K562 (cell line): ENCODE results near the gene NR6A1. TPM values are rescaled to one million over a fixed set of nuclear protein-coding genes. Genes with fewer than 3 reads are reported as not detected.

Experiments
- ATAC-seq: fragments of 200-7000 bp; cut with Tn5 transposase; 3 replicates; pipeline ENCODE4 v1.9.1; 2020; ENCODE audit warnings: moderate library complexity
- BruUV-seq: library from RNA; stranded (reverse); fragments of 400-500 nt; replicated peaks from 2 replicates; lab custom pipeline; 2021; lab: Mats Ljungman, UMichigan
- CTCF ChIA-PET: fragments of 300-600 bp; formaldehyde crosslinking; extraction: SDS; loops from one replicate; lab custom pipeline; 2021; ENCODE audit warnings: low intra/inter-chr PET ratio; lab: Yijun Ruan, JAX
- POLR2A ChIA-PET: fragments of 300-600, 350-650 bp; sonication (Branson Sonifier 250); formaldehyde crosslinking; extraction: SDS; loops from one replicate; lab custom pipeline; 2021; ENCODE audit warnings: antibody characterized with exemption, inconsistent platforms; lab: Yijun Ruan, JAX
- DNase-seq, 4 experiments: peaks; one replicate each; pipeline versions ENCODE4 v3.0.0 to v3.0.0-alpha.2; 2011 to 2018; ENCODE audit warnings: low spot score in 3 of 4, mixed read lengths in 3 of 4; ENCODE audit errors: extremely low read depth in 1 of 4
- FAIRE-seq: peaks from 2 replicates; lab custom pipeline; 2011; peaks lifted over from hg19 to GRCh38; lab: Jason Lieb, UNC
- H2AFZ ChIP-seq: 2 replicates; pipeline ENCODE4 v1.6.0; 2011; ENCODE audit warnings: low read depth, low read length, control low read depth, inconsistent platforms
- H3K27ac ChIP-seq: fragments of 200-600 bp; 3 replicates; pipeline ENCODE4 v1.8.0; 2011; ENCODE audit warnings: low read depth, mild to moderate bottlenecking, control low read depth, inconsistent platforms, low read length, moderate library complexity, mixed read lengths; ENCODE audit errors: extremely low read depth
- H3K27me3 ChIP-seq, 2 experiments: fragments of 300-600 bp in 1 of 2; 2 replicates in 1 of 2; 3 replicates in 1 of 2; pipeline versions ENCODE4 v1.6.0 to v1.8.0; 2011; ENCODE audit warnings: inconsistent platforms in 2 of 2, low read length in 2 of 2, mild to moderate bottlenecking in 1 of 2, mixed read lengths in 1 of 2, moderate library complexity in 1 of 2; ENCODE audit not compliant: control insufficient read depth in 2 of 2, insufficient read depth in 2 of 2
- H3K36me3 ChIP-seq: fragments of 300-600 bp; 3 replicates; pipeline ENCODE4 v1.8.0; 2011; ENCODE audit warnings: mild to moderate bottlenecking, low read length, inconsistent platforms; ENCODE audit not compliant: control insufficient read depth, insufficient read depth
- H3K4me1 ChIP-seq, 2 experiments: fragments of 200-600 bp in 1 of 2; replicated peaks in 1 of 2; 2 replicates in 1 of 2; 3 replicates in 1 of 2; pipeline versions ENCODE4 v1.5.1 to v1.8.0; 2011; ENCODE audit warnings: inconsistent platforms in 2 of 2, low read length in 2 of 2, mild to moderate bottlenecking in 1 of 2, mixed read lengths in 1 of 2, moderate library complexity in 1 of 2; ENCODE audit not compliant: control insufficient read depth in 2 of 2, insufficient read depth in 2 of 2
- H3K4me2 ChIP-seq: 2 replicates; pipeline ENCODE4 v1.6.1; 2011; ENCODE audit warnings: low read length, control low read depth, inconsistent platforms, mixed read lengths; ENCODE audit not compliant: insufficient read depth
- H3K4me3 ChIP-seq: fragments of 200-600 bp; sonication (generic), shearing (Covaris generic); 2 replicates; pipeline ENCODE4 v1.5.1; 2016; ENCODE audit warnings: control low read depth, inconsistent platforms
- H3K79me2 ChIP-seq: fragments of 200-600 bp; 3 replicates; pipeline ENCODE4 v1.8.0; 2011; ENCODE audit warnings: low read length, inconsistent platforms; ENCODE audit not compliant: control insufficient read depth, insufficient read depth
- H3K9ac ChIP-seq, 2 experiments: 2 replicates each; pipeline versions ENCODE4 v1.6.0 to v1.6.1; 2011; ENCODE audit warnings: low read depth in 2 of 2, low read length in 2 of 2, control low read depth in 1 of 2, inconsistent platforms in 1 of 2, mild to moderate bottlenecking in 1 of 2, mixed read lengths in 1 of 2; ENCODE audit not compliant: insufficient read depth in 1 of 2
- H3K9me1 ChIP-seq: one replicate; pipeline ENCODE4 v1.6.0; 2011; ENCODE audit warnings: inconsistent platforms, mild to moderate bottlenecking, low read length, moderate library complexity; ENCODE audit not compliant: control insufficient read depth, insufficient read depth
- H3K9me3 ChIP-seq: replicated peaks from 2 replicates; pipeline ENCODE4 v1.5.1; 2011; ENCODE audit warnings: low read depth, low read length, inconsistent platforms; ENCODE audit not compliant: control insufficient read depth, insufficient read depth
- H4K20me1 ChIP-seq: replicated peaks from 2 replicates; pipeline ENCODE4 v1.6.1; 2011; ENCODE audit warnings: low read length, inconsistent platforms, mixed read lengths; ENCODE audit not compliant: control insufficient read depth, insufficient read depth
- ATF4 ChIP-seq: fragments of 450-650 bp; formaldehyde crosslinking; IDR thresholded peaks from 2 replicates; pipeline ENCODE4 v1.4.0; 2022; ENCODE audit warnings: mild to moderate bottlenecking, moderate library complexity
- C11orf30 ChIP-seq: fragments of 450-650 bp; IDR thresholded peaks from 2 replicates; pipeline ENCODE4 v1.6.1; 2016; ENCODE audit warnings: low read depth, mild to moderate bottlenecking
- CC2D1A ChIP-seq: fragments of 450-650 bp; IDR thresholded peaks from 2 replicates; pipeline ENCODE4 v1.6.1; 2017; ENCODE audit warnings: mild to moderate bottlenecking
- MAFK ChIP-seq: IDR thresholded peaks from 2 replicates; pipeline ENCODE4 v1.6.1; 2011; ENCODE audit warnings: low read length, improper control_type of control experiment
- MYBL2 ChIP-seq, 2 experiments: fragments of 450-650 bp in 1 of 2; sonication (generic) in 1 of 2; formaldehyde crosslinking in 1 of 2; IDR thresholded peaks; 2 replicates each; pipeline versions ENCODE4 v1.6.1 to v1.8.1; 2017 to 2022; ENCODE audit warnings: borderline replicate concordance in 1 of 2, inconsistent platforms in 1 of 2, low read depth in 1 of 2, mild to moderate bottlenecking in 1 of 2, missing genetic modification reagents in 1 of 2, moderate library complexity in 1 of 2
- NFE2 ChIP-seq: IDR thresholded peaks from 2 replicates; pipeline ENCODE4 v1.6.1; 2014; ENCODE audit warnings: antibody characterized with exemption, low read depth
- RBM22 ChIP-seq: fragments of 200-400 bp; formaldehyde crosslinking; IDR thresholded peaks from 2 replicates; pipeline ENCODE4 v1.6.1; 2018; ENCODE audit warnings: low read length, low read depth; ENCODE audit not compliant: poor library complexity, severe bottlenecking
- SMC3 ChIP-seq: conservative IDR thresholded peaks from 2 replicates; pipeline ENCODE4 v1.6.1; 2011; ENCODE audit warnings: low read depth, low read length, improper control_type of control experiment; ENCODE audit not compliant: insufficient read depth
- VEZF1 ChIP-seq: fragments of 200-800 bp; sonication (Bioruptor generic); IDR thresholded peaks from 2 replicates; pipeline ENCODE4 v1.6.1; 2017; ENCODE audit warnings: missing genetic modification characterization, missing compliant biosample characterization
- ZSCAN29 ChIP-seq: fragments of 450-650 bp; IDR thresholded peaks from 2 replicates; pipeline ENCODE4 v1.6.1; 2017
- WGBS: fragments of 100-300 bp; shearing (Covaris generic); methylation state at CpG from one replicate; pipeline ENCODE4 v1.1.6; 2016; ENCODE audit warnings: low coverage, mixed read lengths; ENCODE audit not compliant: insufficient coverage; ENCODE audit errors: missing lambda C conversion rate; 5-methylcytosine and 5-hydroxymethylcytosine counted together
- in situ Hi-C: fragments of 300-500 bp; cut with MboI; formaldehyde crosslinking; loops from 4 replicates; pipeline ENCODE4 v1.15.0; 2018; ENCODE audit warnings: inconsistent platforms, mixed read lengths
- intact Hi-C: fragments of 100-400 bp; cut with micrococcal nuclease; formaldehyde crosslinking; loops from 2 replicates; pipeline ENCODE4 v1.14.2; 2022
- polyA plus RNA-seq, 8 experiments: library from polyadenylated mRNA; depleted of rRNA in 4 of 8; stranded (reverse) in 5 of 8; unstranded in 3 of 8; fragments of >200 nt; fragmentation: Nextera tagmentation in 2 of 8; fragmentation: Illumina TruSeq in 1 of 8; extraction: Ambion mirVana in 2 of 8; extraction: Trizol in 1 of 8; gene quantifications; 2 replicates each; pipeline versions ENCODE4 v1.2.1 to v1.2.3, GENCODE V29; 2011 to 2014; ENCODE audit warnings: inconsistent platforms in 1 of 8, missing spikeins in 1 of 8
- total RNA-seq, 7 experiments: library from RNA; depleted of rRNA in 6 of 7; stranded (reverse); fragments of >200 nt in 6 of 7; fragmentation: Illumina TruSeq in 2 of 7; extraction: Trizol in 2 of 7; gene quantifications; 2 replicates each; pipeline versions ENCODE4 v1.2.1 to v1.2.3, GENCODE V29; 2011 to 2021; ENCODE audit warnings: low replicate concordance in 1 of 7
- TF ChIP-seq, protein P1 (sequence below), 2 experiments: IDR thresholded peaks in 1 of 2; conservative IDR thresholded peaks in 1 of 2; 2 replicates each; pipeline ENCODE4 v1.6.1; 2016; ENCODE audit warnings: low read depth in 2 of 2, mild to moderate bottlenecking in 1 of 2, missing compliant biosample characterization in 1 of 2, missing genetic modification characterization in 1 of 2, moderate library complexity in 1 of 2
- TF ChIP-seq, protein P2 (sequence below): fragments of 450-650 bp; formaldehyde crosslinking; IDR thresholded peaks from 2 replicates; pipeline ENCODE4 v1.4.0; 2020; ENCODE audit warnings: mild to moderate bottlenecking, moderate library complexity

Gene NR6A1
- total and polyA plus RNA-seq, 9 of the 15 experiments (the other 6 are each of a cell fraction or from before 2014, with no cell fraction given), result 9.7 to 55.4 (median 28.3) TPM

DNA sequence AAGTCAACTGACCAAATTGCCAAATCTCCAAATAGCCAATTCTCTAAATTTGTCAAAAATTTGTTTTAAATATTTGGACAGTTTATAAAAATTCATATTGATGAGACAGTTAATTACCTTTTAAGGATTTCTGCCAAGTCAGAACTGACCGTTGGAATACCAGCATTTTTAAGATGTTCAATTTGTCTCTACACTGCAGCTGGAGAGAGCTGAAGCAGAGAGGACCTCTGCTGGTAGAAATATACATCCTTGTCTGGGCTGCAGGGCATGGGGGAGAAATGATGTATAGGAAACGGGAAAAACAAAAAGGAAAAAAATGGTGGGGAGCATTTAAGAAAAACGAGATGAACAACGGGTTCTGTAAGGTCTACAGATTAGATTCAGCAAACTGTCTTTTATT is 16.8 kb downstream of the NR6A1 start:
- 1% methylated on average over 4 of the region's 4 CpGs for WGBS
- no peak overlapping the region for H2AFZ ChIP-seq
- intact Hi-C loops (loop anchor here (1.0 to 2.0 kb wide), 2 partner anchors 42 to 137 kb away; no protein-coding TSS in a partner anchor), in situ Hi-C loops (no loop called here)
- BruUV-seq, result no TSS peak
- POLR2A ChIA-PET, result interaction anchor here (0.6 to 1.1 kb wide), 4 partner anchors 10 to 136 kb away, joined by 3 to 5 read pairs (median 4); no protein-coding TSS in a partner anchor
- FAIRE-seq (peak; percentile 35), ATAC-seq (peak; percentile 83), DNase-seq (peak in 3 of 4 experiments; percentile 27 to 60 (median 44))
- H3K79me2 ChIP-seq, result peaks cover 96% of the 10 kb centered on the region
- H3K36me3 ChIP-seq, result no peaks in the 10 kb centered on the region
- H3K9me3 ChIP-seq, result no peaks in the 10 kb centered on the region
- H4K20me1 ChIP-seq, result no peaks in the 10 kb centered on the region; the same call in 1 of the 2 replicates
- CTCF ChIA-PET, result interaction anchor here (0.7 to 2.4 kb wide), 3 partner anchors 42 to 139 kb away, joined by 3 to 9 read pairs (median 4); no protein-coding TSS in a partner anchor
- peak overlapping the region; percentile 68; the same call in 2 of the 3 replicates for H3K27ac ChIP-seq
- H3K4me3 ChIP-seq, result no peak overlapping the region
- H3K9me1 ChIP-seq, result no peaks in the 10 kb centered on the region
- peaks cover 0 to 40% of the 10 kb centered on the region in 2 experiments; a peak in 3 of 5 replicates for H3K4me1 ChIP-seq
- no peaks in the 10 kb centered on the region for H3K27me3 ChIP-seq
- H3K9ac ChIP-seq, result no peak overlapping the region
- H3K4me2 ChIP-seq, result no peak overlapping the region
- TF ChIP-seq VEZF1 (CRISPR knock-in tag), result 0 out of 2 replicates have a peak, but pooled peaks have one; percentile 17
- no peak for TF ChIP-seq ZSCAN29
- TF ChIP-seq CC2D1A, result peak; percentile 74
- peak; percentile 67 for TF ChIP-seq NFE2
- TF ChIP-seq MYBL2 (IDR thresholded peaks at IDR 0.05; ENCODE audit: low read depth), result peak; percentile 89
- no peak for TF ChIP-seq MYBL2 (CRISPR knock-in tag; IDR thresholded peaks at IDR 0.05; ENCODE audit: borderline replicate concordance)
- TF ChIP-seq, protein P1, sequence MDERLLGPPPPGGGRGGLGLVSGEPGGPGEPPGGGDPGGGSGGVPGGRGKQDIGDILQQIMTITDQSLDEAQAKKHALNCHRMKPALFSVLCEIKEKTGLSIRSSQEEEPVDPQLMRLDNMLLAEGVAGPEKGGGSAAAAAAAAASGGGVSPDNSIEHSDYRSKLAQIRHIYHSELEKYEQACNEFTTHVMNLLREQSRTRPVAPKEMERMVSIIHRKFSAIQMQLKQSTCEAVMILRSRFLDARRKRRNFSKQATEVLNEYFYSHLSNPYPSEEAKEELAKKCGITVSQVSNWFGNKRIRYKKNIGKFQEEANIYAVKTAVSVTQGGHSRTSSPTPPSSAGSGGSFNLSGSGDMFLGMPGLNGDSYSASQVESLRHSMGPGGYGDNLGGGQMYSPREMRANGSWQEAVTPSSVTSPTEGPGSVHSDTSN (CRISPR knock-in tag; IDR thresholded peaks at IDR 0.05; ENCODE audit: low read depth), result no peak
- TF ChIP-seq, protein P1 (tag; conservative IDR thresholded peaks at IDR 0.05; ENCODE audit: low read depth), result peak; percentile 25; the same call in 1 of the 2 replicates
- peak; percentile 54 for TF ChIP-seq C11orf30
- TF ChIP-seq SMC3, result 0 out of 2 replicates have a peak, but pooled peaks have one; percentile 28
- TF ChIP-seq ATF4, result no peak
- peak; percentile 26; the same call in 1 of the 2 replicates for TF ChIP-seq MAFK
- TF ChIP-seq, protein P2, sequence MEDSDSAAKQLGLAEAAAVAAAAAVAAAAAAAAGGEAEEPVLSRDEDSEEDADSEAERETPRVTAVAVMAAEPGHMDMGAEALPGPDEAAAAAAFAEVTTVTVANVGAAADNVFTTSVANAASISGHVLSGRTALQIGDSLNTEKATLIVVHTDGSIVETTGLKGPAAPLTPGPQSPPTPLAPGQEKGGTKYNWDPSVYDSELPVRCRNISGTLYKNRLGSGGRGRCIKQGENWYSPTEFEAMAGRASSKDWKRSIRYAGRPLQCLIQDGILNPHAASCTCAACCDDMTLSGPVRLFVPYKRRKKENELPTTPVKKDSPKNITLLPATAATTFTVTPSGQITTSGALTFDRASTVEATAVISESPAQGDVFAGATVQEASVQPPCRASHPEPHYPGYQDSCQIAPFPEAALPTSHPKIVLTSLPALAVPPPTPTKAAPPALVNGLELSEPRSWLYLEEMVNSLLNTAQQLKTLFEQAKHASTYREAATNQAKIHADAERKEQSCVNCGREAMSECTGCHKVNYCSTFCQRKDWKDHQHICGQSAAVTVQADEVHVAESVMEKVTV, result peak; percentile 59
- TF ChIP-seq RBM22, result no peak
